Testis (tissue), 3 donors: ENCODE data around the gene SPRR2F. TPM values are rescaled to one million over a fixed set of nuclear protein-coding genes. Genes with fewer than 3 reads are reported as not detected.
"Not testable (repeated sequence)": the region's sequence is repeated elsewhere in the genome, so short reads cannot be mapped to it uniquely, and the experiment has no call there.

Source experiments
- DNase-seq: peaks from one replicate; pipeline ENCODE4 v3.0.0-alpha.2; 2019
- H3K27ac ChIP-seq, 2 donors: fragments of 200-600 bp; sonication (generic); one replicate each; pipeline ENCODE4 v1.5.1; 2019
- H3K27me3 ChIP-seq: fragments of 200-600 bp; sonication (generic); one replicate; pipeline ENCODE4 v1.5.1; 2019
- H3K36me3 ChIP-seq: fragments of 200-600 bp; sonication (generic); one replicate; pipeline ENCODE4 v1.5.1; 2017; ENCODE audit warnings: low read depth; ENCODE audit errors: missing control alignments
- H3K4me1 ChIP-seq: fragments of 200-600 bp; sonication (generic); one replicate; pipeline ENCODE4 v1.5.1; 2019
- H3K4me3 ChIP-seq, 2 donors: fragments of 200-600 bp; sonication (generic); one replicate each; pipeline ENCODE4 v1.5.1; 2017 to 2019
- H3K9me3 ChIP-seq: fragments of 200-600 bp; sonication (generic); one replicate; pipeline ENCODE4 v1.5.1; 2017
- POLR2A ChIP-seq: fragments of 450-650 bp; IDR thresholded peaks from one replicate; pipeline ENCODE4 v1.6.1; 2017; ENCODE audit warnings: antibody characterized with exemption, mild to moderate bottlenecking, moderate library complexity
- WGBS, 2 donors: methylation state at CpG; one replicate each; pipeline ENCODE4 v1.1.5; 2018; 5-methylcytosine and 5-hydroxymethylcytosine counted together
- intact Hi-C: fragments of 100-400 bp; cut with DNase I; formaldehyde crosslinking; loops from one replicate; pipeline ENCODE4 v1.15.1; 2023; ENCODE audit warnings: low total_unique reads
- polyA plus RNA-seq: library from polyadenylated mRNA; stranded (reverse); fragments of 350-450 nt; fragmentation: Illumina TruSeq; extraction: RNeasy Lipid Tissue Mini Kit (QIAGEN cat#74804); gene quantifications from one replicate; pipeline ENCODE4 v1.2.3, GENCODE V29; 2014; ENCODE audit warnings: low read depth, low replicate concordance; ENCODE audit not compliant: insufficient read depth
- total RNA-seq, 2 donors: library from RNA; depleted of rRNA; stranded (reverse); fragments of >200 nt; gene quantifications; one replicate each; pipeline ENCODE4 v1.2.3, GENCODE V29; 2016
- TF ChIP-seq, protein P1 (sequence below), 3 experiments: fragments of 450-650 bp in 2 of 3; fragments of 200-600 bp in 1 of 3; sonication (generic) in 1 of 3; IDR thresholded peaks; one replicate each; pipeline ENCODE4 v1.5.1; 2016 to 2019; ENCODE audit warnings: antibody characterized with exemption in 3 of 3, mild to moderate bottlenecking in 2 of 3, moderate library complexity in 1 of 3

SPRR2F gene
- total and polyA plus RNA-seq, 3 donors from 2014 or later, result 4.9 to 21.6 TPM; not detected in 1

DNA sequence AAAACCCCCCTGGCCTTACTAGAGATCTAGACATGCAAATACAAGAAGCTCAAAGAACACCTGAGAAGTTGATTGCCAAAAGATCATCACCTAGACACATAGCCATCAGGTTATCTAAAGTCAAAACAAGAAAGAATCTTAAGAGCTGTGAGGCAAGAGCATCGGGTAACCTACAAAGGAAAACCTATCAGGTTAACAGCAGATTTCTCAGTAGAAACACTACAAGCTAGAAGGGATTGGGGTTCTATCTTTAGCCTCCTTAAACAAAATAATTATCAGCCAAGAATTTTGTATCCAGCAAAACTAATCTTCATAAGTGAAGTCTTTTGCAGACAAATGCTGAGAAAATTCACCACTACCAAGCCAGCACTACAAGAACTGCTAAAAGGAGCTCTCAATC lies 12.2 kb upstream of the SPRR2F start:
- Histone ChIP-seq H3K27me3 (no peaks in the 10 kb centered on the region), H3K4me3 (no peak overlapping the region), H3K36me3 (no peaks in the 10 kb centered on the region), H3K4me1 (no peaks in the 10 kb centered on the region), H3K27ac (no peak overlapping the region), H3K9me3 (no peaks in the 10 kb centered on the region)
- no peak for DNase-seq
- intact Hi-C loops, result no loop called here
- WGBS, 2 donors, result 91 to 94% methylated on average over 1 of the region's 1 CpG
- TF ChIP-seq, protein P1, sequence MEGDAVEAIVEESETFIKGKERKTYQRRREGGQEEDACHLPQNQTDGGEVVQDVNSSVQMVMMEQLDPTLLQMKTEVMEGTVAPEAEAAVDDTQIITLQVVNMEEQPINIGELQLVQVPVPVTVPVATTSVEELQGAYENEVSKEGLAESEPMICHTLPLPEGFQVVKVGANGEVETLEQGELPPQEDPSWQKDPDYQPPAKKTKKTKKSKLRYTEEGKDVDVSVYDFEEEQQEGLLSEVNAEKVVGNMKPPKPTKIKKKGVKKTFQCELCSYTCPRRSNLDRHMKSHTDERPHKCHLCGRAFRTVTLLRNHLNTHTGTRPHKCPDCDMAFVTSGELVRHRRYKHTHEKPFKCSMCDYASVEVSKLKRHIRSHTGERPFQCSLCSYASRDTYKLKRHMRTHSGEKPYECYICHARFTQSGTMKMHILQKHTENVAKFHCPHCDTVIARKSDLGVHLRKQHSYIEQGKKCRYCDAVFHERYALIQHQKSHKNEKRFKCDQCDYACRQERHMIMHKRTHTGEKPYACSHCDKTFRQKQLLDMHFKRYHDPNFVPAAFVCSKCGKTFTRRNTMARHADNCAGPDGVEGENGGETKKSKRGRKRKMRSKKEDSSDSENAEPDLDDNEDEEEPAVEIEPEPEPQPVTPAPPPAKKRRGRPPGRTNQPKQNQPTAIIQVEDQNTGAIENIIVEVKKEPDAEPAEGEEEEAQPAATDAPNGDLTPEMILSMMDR (IDR thresholded peaks at IDR 0.05), result no peak
- TF ChIP-seq POLR2A, result no peak

DNA sequence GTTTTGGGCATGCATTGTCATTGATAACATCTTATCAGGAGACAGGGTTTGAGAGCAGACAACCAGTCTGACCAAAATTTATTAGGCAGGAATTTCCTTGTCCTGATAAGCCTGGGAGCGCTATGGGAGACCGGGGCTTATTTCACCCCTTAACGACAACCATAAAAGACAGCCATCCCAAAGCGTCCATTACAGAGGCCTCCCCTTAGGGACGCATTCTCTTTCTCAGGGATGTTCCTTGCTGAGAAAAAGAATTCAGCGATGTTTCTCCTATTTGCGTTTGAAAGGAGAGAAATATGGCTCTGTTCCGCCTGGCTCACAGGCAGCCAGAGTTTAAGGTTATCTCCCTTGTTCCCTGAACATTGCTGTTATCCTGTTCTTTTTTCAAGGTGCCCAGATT lies 10.5 kb upstream of the SPRR2F start:
- WGBS, 2 donors, result 72 to 83% methylated on average over 8 of the region's 8 CpGs
- H3K4me3 ChIP-seq, H3K9me3 ChIP-seq, DNase-seq, H3K4me1 ChIP-seq, H3K27ac ChIP-seq, intact Hi-C loops, H3K36me3 ChIP-seq, H3K27me3 ChIP-seq: not testable (repeated sequence)

DNA sequence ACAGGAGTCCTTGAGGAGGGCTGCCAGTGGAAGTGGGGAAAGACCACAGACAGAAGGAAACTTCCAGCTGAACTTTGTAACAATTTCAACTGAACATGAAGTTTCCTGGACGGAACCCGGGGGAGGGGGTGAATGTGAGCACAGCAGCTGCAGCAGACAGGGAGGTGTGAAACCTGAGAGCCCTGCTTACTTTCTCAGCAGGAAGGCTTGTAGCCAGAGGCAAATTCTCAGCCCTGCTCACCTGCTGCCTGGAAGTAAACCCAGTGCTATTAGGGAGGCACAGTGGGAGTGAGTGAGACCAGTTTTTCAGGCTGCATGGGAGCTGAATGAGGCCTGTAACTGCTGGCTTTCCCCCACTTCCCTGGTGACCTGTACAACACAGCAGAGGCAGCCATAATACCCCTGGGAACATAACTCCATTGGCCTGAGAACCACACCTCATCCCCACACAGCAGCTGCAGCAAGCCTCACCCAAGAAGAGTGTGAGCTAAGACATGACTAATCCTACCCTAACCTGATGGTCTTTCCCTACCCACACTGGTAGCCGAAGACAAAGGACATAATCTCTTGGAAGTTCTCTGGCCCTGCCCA lies 9.6 kb upstream of the SPRR2F start:
- Histone ChIP-seq H3K4me3 (no peak overlapping the region), H3K36me3 (no peaks in the 10 kb centered on the region), H3K27me3 (no peaks in the 10 kb centered on the region), H3K27ac (no peak overlapping the region), H3K9me3 (no peaks in the 10 kb centered on the region), H3K4me1 (peaks cover 6% of the 10 kb centered on the region)
- intact Hi-C loops, result no loop called here
- peak; percentile 49 for DNase-seq
- TF ChIP-seq POLR2A, result no peak
- TF ChIP-seq, protein P1 (IDR thresholded peaks at IDR 0.05), result no peak
- 20 to 28% methylated on average over 3 of the region's 3 CpGs for WGBS, 2 donors

DNA sequence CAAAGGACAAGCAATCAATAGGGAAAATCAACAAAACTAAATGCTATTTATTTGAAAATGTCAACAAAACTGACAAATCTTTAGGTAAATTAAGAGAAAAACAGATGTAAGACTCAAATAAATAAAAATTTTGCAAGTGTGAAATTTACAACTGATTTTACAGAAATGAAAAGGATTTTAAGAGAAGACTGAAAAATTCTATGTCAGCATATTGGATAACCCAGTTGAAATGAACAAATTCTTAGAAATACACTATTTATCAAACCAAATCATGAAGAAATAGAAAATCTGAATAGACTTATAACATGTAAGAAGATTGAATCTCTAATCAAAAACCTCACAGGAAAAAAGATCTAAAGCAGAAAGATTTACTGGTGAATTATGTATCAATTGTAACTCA lies 7.6 kb upstream of the SPRR2F start:
- Histone ChIP-seq H3K27ac (no peak overlapping the region), H3K27me3 (no peaks in the 10 kb centered on the region), H3K4me3 (no peak overlapping the region), H3K9me3 (no peaks in the 10 kb centered on the region), H3K36me3 (no peaks in the 10 kb centered on the region), H3K4me1 (peaks cover 6% of the 10 kb centered on the region)
- DNase-seq, result no peak
- intact Hi-C loops, result no loop called here
- TF ChIP-seq, protein P1 (IDR thresholded peaks at IDR 0.05), result no peak
- no peak for TF ChIP-seq POLR2A

DNA sequence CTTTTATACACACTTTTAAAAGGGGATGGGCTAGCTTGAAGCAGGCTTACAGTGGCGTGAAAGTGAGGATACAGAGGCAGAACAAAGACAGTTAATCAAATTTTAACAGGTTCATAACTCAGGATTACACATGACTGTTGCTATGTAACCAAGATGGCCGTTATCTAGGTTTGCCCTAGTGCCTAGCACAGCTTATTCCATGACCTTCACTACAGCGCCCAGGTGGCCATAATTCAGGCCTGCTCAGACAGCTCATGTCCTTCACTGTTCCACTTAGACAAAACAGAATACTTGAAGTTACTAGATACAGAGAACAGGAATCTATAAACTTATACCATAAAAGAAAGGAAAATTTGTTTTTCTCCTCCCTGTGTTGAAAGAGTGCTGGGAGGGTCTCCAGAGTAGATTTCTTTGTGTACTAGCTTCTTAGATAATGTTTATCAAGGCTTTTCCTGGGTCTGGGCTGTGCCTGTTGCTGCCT lies 6.2 kb upstream of the SPRR2F start:
- TF ChIP-seq, protein P1 (IDR thresholded peaks at IDR 0.05), result no peak
- no peak for TF ChIP-seq POLR2A
- intact Hi-C loops, result no loop called here
- 30 to 52% methylated on average over 3 of the region's 3 CpGs for WGBS, 2 donors
- no peak overlapping the region for H3K4me3 ChIP-seq
- H3K4me1 ChIP-seq, result peaks cover 6% of the 10 kb centered on the region
- peak overlapping the region in 1 of 2 donors; percentile 48 for H3K27ac ChIP-seq
- H3K9me3 ChIP-seq, result no peaks in the 10 kb centered on the region
- no peaks in the 10 kb centered on the region for H3K36me3 ChIP-seq
- peak; percentile 25 for DNase-seq
- no peaks in the 10 kb centered on the region for H3K27me3 ChIP-seq

DNA sequence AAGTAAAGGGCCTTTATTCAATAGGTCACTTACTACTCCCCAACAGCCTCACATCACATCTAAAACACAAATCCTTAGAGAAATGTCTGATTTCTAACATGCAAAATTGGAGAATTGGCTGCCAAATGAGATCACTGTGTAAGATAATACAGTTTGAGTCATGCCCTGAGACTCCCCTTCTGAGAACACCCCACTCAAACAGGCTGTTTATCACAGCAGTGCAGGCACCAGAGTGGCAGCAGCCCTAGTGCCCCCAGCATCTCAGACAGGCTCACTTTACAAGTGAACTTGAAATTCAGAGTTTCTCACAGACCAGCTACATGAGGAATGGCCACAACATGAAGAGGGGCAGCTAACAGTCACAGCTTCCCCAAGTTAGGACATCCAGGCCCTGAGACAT lies 1.9 kb upstream of the SPRR2F start:
- DNase-seq, intact Hi-C loops, H3K4me3 ChIP-seq, H3K9me3 ChIP-seq, H3K27me3 ChIP-seq, H3K4me1 ChIP-seq, H3K36me3 ChIP-seq, H3K27ac ChIP-seq: not testable (repeated sequence)

DNA sequence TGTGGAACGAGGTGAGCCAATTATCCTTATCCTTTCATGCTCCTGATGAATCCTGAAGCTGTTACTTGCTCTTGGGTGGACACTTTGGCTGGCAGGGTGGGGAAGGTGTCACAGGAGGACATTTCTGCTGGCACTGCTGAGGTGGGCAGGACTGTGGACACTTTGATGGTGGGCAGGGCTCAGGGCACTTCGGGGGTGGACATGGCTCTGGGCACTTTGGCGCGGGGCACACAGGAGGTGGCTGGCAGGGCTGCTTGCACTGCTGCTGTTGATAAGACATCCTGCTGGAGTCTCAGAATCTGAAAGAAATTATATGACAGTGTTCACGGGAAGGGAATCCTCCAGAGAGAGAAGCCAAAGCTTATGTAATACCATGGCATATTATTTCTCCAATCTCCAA lies 862 bp downstream of the SPRR2F start:
- H3K4me1 ChIP-seq, H3K4me3 ChIP-seq, H3K9me3 ChIP-seq, H3K27ac ChIP-seq, H3K27me3 ChIP-seq, DNase-seq, intact Hi-C loops, H3K36me3 ChIP-seq: not testable (repeated sequence)
- 71 to 76% methylated on average over 5 of the region's 5 CpGs for WGBS, 2 donors
